HG02642 (cell line): ENCODE measurements around the gene ENTPD8.
A peak's percentile ranks its signal among the peaks of the same experiment; 100 is the strongest.
"Not testable (repeated sequence)": the region's sequence is repeated elsewhere in the genome, so short reads cannot be mapped to it uniquely, and the experiment has no call there.

Experiments
- ATAC-seq: cut with Tn5 transposase; IDR thresholded peaks from one replicate; pipeline ENCODE4 v1.9.1; 2021; ENCODE audit warnings: mild to moderate bottlenecking; ENCODE audit not compliant: unreplicated experiment, poor library complexity

The ENTPD8 gene

DNA sequence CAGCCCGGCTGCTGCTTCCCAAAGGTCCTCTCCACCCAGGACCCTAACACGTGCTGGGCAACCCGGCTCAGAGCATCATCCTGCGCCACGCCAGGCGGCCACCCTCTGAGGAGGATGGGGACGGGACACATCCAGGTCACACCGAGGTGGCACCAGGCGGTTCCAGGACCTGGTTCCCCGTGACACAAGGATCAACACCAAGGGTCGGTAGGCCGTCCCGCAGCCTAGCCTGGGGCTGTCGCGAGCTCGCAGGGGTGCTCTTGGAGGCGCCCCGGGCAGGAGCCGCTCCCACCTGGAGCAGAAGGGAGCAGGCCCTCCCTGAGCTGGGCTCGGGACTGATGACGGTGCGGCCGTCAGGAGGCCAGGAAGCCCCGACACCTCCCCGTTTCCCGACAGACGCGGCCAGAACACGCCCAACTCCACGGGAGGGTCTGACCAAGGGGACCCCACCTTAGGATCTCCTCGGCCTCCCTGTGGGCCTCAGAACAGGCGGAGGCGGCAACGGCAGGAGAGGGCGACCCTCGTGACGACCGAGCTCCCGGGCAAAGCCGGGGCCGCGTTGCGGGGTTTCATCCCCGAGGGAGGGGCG lies 24.5 kb downstream of the ENTPD8 start:
- ATAC-seq = no peak

GRCh38 chr9:137416006-137416562 lies 25.1 kb downstream of the ENTPD8 start:
- no peak for ATAC-seq

GRCh38 chr9:137415451-137415850 lies 25.7 kb downstream of the ENTPD8 start:
- ATAC-seq = no peak

DNA sequence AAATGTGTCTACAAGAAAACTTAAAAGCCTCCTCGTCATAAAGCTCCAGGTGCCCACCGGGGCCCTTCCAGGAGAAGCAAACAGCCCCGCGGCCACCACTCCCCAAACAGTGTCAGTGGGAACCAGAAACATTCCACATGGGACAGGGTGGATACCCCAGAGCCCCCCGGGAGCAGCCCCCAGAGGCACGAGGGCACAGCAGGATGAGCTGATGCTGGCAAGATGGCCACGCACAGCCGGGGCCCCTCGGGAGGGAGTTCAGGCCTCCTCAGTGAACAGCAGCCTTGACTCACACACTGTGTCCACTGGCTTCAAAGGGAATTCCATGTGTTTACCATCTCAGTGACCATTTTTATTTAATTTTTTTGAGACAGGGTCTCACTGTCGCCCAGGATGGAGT lies 28.7 kb downstream of the ENTPD8 start:
- ATAC-seq = no peak

DNA sequence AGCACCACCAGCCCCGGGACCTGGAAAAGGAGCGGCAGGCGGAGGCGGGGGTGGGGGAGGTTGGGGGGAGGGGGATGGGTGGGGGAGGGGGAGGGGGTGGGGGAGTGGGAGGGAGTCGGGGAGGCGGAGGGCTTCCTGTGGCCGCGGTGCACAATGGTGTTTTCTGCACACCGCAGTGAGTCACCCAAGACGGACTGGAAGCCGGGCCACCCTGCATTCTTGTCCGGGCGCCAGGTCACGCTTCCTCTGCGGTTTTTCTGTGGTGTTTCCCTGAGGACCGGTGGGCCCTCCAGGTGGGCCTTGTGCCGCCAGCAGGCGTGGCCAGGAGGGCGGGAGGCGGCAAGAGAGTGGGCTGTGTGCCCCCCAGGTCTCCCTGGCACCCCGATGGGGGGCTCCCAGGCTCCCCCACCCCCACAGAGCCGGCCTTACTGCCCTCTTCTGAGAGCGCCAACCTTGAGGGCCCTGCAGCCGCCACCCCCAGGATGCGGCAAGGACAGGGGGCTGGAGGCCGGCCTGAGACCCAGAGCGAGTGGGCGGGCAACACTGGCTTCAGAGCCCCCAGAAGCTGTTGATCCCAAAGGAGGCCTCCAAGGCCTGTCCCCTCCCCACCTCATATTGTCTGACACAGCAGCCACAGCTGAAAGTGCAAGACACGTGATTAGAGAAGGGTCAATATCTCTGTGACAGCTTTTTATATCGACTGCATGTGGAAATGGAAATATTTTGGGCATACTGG lies 29.3 kb downstream of the ENTPD8 start:
- ATAC-seq = no peak

DNA sequence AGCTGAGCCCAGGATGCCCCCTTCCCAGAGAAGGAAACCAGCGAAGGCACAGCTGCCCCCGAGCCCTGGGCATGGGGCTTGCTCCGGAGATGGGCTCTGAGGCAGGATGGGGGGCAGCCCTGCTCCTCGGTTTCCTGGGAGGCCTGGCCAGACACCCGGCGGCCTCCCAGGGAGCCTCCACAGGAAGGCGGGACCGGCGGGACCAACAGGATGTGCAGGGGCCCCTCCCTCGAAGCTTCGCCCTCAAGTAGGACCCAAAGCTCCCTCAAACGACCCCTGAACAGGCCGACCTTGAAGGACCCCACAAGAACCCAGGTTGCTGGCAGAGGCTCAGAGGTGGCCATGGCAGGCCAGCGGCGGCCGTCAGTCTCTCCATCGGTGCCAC lies 29.9 kb downstream of the ENTPD8 start:
- ATAC-seq = no peak

DNA sequence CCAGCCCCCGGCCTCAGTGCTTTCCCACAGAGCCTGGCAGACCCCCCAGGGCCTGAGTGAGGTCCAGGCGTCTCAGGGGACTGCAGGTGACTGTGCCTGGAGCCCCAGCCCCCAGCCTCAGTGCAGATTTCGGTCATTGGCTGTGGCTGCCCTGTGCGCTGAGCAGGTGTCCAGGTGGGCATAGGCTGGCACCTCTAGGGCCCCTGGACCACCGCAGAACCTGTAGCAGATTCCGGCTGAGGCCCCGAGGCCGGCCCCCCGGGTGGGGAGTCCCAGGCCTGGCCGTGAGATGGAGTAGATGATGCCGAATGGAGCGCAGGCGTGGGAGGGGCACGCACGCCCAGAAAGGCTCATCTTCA lies 30.3 kb downstream of the ENTPD8 start:
- ATAC-seq = no peak

- not testable (repeated sequence) for ATAC-seq
Observed at GRCh38 chr9:137410236-137410890, 30.8 kb downstream of the ENTPD8 start.

GRCh38 chr9:137409515-137409914 lies 31.6 kb downstream of the ENTPD8 start:
- no peak for ATAC-seq

DNA sequence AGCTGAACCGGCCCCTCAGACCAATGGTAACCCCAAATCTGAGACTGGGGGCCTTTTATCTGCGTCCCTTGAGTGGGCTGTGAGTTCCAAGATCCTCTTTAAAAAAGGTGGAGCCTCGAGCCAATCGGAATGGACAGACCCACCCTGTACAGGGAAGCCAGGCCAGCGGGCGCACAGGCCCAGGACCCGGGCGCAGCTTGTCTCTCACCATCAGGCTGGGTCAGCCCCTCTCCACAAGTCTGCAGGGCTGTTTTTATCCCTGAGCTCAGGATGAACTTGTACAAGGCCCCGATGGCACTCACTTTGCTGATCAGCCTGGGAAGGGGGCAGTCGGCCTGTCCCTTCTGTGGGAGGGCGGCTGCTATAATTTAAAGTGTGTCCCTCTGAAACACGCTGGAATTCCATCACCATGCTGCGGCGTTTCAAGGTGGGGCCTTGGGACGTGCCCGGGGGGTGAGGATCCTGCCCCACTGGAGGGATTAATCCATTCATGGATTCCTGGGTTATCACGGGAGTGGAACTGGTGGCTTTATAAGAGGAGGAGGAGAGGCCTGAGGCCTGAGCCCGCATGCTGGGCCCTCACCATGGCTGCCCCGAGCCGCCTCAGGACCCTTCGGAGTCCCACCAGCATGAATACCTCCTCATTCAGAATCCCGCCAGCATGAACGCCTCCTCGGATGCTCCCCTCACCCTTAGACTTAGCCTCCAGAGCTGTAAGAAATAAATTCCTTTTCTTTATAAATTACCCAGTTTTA lies 32.3 kb downstream of the ENTPD8 start:
- ATAC-seq = no peak

DNA sequence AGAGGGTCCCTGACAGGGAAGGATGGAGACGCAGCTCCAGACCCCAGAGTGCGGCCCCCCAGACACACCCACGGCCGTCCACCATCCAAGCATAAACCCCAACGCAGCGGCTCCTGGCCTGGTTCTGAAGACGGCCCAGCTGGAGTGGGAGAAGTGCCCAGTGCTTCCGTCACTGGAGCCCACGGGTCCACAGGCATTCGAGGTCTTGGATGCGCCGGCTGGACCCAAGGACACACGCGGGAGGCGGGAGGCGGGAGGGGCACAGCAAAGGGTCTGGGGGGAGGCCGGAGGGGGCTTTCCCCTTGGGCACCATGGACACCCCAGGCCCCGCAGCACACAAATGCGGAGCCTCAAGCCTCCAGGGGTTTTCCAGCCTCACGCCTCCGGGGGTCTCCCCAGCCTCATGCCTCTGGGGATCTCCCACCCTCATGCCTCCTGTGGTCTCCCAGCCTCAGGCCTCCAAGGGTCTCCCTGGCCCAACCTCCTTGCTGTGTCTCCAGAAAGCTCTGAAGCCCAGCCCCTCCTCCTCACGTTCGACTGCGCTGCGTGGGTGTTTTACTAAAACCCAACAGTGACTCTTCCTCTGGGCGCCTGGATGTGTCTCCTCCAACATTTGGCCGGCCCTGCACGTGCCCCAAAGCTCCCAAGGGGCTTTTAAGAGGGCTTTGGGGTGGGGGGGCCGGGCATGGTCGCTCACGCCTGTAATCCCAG lies 33.4 kb downstream of the ENTPD8 start:
- no peak for ATAC-seq

DNA sequence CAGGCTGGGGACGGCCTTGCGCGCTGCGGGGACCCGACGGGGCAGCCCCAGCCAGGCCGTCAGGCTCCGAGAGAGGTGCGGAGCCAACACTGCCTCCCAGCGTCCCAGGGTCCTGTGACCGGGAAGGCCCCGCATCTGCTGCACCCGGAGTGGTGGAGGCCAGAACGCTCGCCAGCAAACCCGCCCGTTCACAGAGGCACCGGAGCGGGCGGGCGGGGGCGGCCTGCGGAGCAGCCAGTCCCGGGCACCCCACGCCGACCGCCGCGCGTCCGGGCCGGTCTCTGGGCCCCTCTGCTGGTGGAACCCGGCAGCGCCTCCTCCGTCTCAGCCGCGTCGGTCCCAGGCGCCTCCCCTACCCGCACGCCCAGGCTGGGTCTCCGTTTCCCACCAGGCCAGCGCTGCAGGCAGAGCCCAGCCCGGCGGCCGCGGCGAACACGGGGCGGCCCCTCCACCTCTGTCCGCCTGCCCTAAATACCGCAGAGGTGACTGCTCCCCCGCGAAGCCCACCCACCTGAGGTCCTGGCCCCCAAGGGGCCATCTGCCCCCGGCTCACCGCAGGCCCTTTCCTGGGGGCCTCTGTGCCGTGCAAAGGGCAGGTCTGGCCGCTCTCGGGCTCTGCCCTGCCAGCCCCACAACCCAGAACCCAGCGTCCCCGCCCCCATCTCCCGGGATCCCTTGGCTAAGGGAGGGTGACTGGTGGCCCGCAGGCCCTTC lies 34.1 kb downstream of the ENTPD8 start:
- ATAC-seq = peak; percentile 39

DNA sequence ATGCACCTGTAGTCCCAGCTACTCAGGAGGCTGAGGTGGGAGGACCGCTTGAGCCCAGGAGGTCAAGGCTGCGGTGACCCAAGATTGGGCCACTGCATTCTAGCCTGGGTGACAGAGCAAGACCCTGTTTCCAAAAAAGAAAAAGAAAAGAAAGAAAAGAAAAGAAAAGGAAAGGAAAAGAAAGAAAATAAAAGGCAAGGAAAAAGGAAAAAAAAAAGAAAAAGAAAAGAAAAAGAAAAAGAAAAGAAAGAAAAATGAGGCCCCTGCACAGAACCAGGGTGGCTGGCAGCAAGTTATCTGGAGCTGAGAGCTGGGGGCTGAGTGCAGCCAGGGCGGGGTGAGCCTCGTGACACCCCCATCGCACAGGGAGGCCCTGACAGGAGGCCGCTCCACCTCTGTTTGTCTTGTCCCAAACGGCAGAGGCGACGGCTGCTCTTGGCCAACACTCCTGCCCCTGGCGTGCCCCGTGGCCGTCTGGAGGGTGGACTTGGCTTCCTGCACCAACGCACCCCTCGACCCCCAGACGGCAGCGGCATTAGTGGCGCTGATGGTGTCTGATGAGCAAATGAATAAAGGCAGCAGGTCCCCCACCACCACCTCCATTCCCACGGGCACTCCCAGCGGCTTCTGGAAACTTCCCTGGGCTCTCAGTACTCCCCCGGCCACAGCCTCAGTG lies 34.9 kb downstream of the ENTPD8 start:
- ATAC-seq = no peak

GRCh38 chr9:137405677-137406081 lies 35.5 kb downstream of the ENTPD8 start:
- no peak for ATAC-seq

DNA sequence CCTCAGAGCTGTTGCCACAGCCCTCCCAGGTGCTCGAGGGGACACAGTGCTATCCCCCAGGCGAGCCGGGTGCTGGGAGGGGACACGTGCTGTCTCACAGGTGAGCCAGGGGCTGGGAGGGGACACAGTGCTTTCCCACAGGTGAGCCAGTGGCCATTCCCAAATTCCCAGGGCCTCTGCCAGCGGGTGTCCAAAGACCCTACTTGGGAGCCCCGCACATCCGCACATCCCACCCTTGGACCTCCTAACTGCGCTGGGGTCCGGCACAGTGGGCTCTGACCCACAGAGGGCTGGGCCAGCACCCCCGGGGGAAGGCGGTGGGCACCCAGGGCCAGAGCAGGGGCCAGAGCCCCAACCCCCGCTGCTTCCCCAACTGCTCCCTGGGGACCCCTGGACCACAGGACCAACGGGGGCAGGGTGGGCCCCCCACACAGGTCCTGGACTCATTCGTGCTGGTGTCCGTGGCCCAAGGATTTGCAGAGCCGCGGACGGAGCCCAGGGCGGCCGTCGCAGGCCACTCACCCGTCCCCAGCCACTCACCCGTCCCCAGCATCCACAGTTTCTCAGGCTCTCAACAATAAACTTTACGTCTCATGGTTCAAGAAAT lies 36.1 kb downstream of the ENTPD8 start:
- no peak for ATAC-seq

GRCh38 chr9:137403269-137403668 lies 37.9 kb downstream of the ENTPD8 start:
- no peak for ATAC-seq

- no peak for ATAC-seq
Observed at GRCh38 chr9:137402746-137403145, 38.4 kb downstream of the ENTPD8 start.

- no peak for ATAC-seq
Observed at GRCh38 chr9:137398561-137399468, 42.3 kb downstream of the ENTPD8 start.
